NCI-H460 (cell line): ENCODE measurements around the gene PROB1. TPM values are rescaled to one million over a fixed set of nuclear protein-coding genes. Genes with fewer than 3 reads are reported as not detected.
"Not testable (repeated sequence)": the region's sequence is repeated elsewhere in the genome, so short reads cannot be mapped to it uniquely, and the experiment has no call there.

Experiments
- DNase-seq: peaks from one replicate; pipeline ENCODE4 v3.0.0-alpha.2; 2016; ENCODE audit warnings: low read depth; ENCODE audit errors: extremely low read depth
- total RNA-seq: library from RNA; depleted of rRNA; stranded (reverse); fragments of >200 nt; shearing (Covaris generic); gene quantifications from 2 replicates; pipeline ENCODE4 v1.2.3, GENCODE V29; 2014

PROB1 gene
- total RNA-seq, 1 experiment from 2014 or later, result 1.5 TPM

GRCh38 chr5:139392678-139393496, 2.0 kb downstream of the PROB1 start:
- DNase-seq, result peak; percentile 29

- DNase-seq, result no peak
Observed at GRCh38 chr5:139392324-139392677, 2.6 kb downstream of the PROB1 start.

- DNase-seq, result no peak
Observed at GRCh38 chr5:139391570-139392323, 3.2 kb downstream of the PROB1 start.

GRCh38 chr5:139390639-139391569, 4.0 kb downstream of the PROB1 start:
- no peak for DNase-seq

- no peak for DNase-seq
Observed at GRCh38 chr5:139389701-139390638, 4.9 kb downstream of the PROB1 start, which contains the start of gene MZB1. MZB1 (minus strand) TSS chr5:139389913; CDS start chr5:139389856, 57 bp downstream.

- DNase-seq, result no peak
Observed at GRCh38 chr5:139388198-139388821, 6.6 kb downstream of the PROB1 start.

- DNase-seq, result no peak
Observed at GRCh38 chr5:139387611-139388197, 7.2 kb downstream of the PROB1 start.

GRCh38 chr5:139386956-139387355, 7.9 kb downstream of the PROB1 start:
- not testable (repeated sequence) for DNase-seq

GRCh38 chr5:139386050-139386438, 8.9 kb downstream of the PROB1 start:
- no peak for DNase-seq

GRCh38 chr5:139385061-139386049, 9.5 kb downstream of the PROB1 start:
- no peak for DNase-seq

- no peak for DNase-seq
Observed at GRCh38 chr5:139384591-139385051, 10.3 kb downstream of the PROB1 start.

GRCh38 chr5:139383993-139384590, 10.8 kb downstream of the PROB1 start:
- no peak for DNase-seq

- DNase-seq, result no peak
Observed at GRCh38 chr5:139383275-139383992, 11.5 kb downstream of the PROB1 start, which contains the start of gene SLC23A1. SLC23A1 (minus strand) TSS chr5:139383297; CDS start chr5:139383253, 44 bp downstream.

- no peak for DNase-seq
Observed at GRCh38 chr5:139382807-139383206, 12.1 kb downstream of the PROB1 start.

GRCh38 chr5:139381837-139382761, 12.8 kb downstream of the PROB1 start:
- no peak for DNase-seq
